Vagina (tissue), 2 donors: ENCODE results near the gene COQ2.

Experiments
- CTCF ChIP-seq, 3 experiments: fragments of 450-650 bp in 2 of 3; fragments of 200-600 bp in 1 of 3; sonication (generic) in 1 of 3; IDR thresholded peaks; one replicate each; pipeline ENCODE4 v1.5.1; 2017 to 2019; ENCODE audit warnings: antibody characterized with exemption in 3 of 3, mild to moderate bottlenecking in 2 of 3, moderate library complexity in 2 of 3
- POLR2AphosphoS5 ChIP-seq, 2 donors: sonication (generic); formaldehyde crosslinking; IDR thresholded peaks; one replicate each; pipeline ENCODE4 v1.9.0; 2017; ENCODE audit warnings: antibody characterized with exemption in 2 of 2, mild to moderate bottlenecking in 2 of 2, low read depth in 1 of 2; ENCODE audit not compliant: insufficient read depth in 1 of 2

DNA sequence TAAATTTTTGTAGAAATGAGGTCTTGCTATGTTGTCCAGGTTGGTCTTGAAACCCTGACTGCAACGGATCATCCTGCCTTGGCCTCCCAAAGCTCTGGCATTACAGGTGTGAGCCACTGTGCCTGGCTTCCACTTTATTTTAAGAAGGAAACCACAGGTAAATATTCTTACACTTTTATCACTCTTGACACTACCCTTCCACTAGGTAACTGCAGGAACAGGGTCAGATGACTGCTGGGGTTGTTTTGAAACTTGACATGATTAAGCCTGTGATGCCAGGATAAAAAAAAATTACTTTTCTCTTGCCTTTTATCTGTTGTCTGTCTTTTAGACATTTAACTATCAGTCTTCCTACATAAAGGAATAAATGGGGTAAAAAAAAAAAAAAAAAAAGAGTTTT lies 43.5 kb downstream of the COQ2 start:
- no peak for TF ChIP-seq CTCF (IDR thresholded peaks at IDR 0.05)
- no peak for TF ChIP-seq POLR2AphosphoS5 (IDR thresholded peaks at IDR 0.05; ENCODE audit: insufficient read depth in 1 of 2, low read depth in 1 of 2)
